Activated CD4-positive, alpha-beta T cell treated with anti-CD3 and anti-CD28 coated beads, Interleukin-2, amount 50 U/mL, for 16 hours (primary cell): ENCODE measurements around the gene SLC27A3.
"Not testable (repeated sequence)": the region's sequence is repeated elsewhere in the genome, so short reads cannot be mapped to it uniquely, and the experiment has no call there.

Experiments used
- DNase-seq: peaks from one replicate; pipeline ENCODE4 v3.0.0-alpha.2; 2020

SLC27A3 gene

DNA sequence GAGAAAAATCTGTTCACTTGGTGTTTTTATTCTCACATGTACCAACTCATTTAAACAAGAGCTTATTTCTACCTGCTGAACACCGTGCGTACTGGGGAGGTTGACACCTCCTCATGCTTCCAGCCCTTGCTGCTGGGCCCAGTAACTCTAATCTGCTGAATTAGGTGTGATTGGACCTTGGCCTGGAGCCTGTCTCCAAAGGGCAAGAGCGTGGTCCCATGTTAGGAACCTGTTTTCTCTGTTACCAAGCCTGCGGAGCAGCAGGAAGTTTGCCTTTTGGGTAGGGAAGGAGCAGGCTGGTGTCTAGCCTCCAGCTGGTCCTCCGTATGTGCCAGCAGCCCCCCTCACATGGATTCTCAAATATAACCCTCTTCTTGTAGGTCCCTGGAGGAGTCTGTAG, 10.9 kb upstream of the SLC27A3 start:
- no peak for DNase-seq

DNA sequence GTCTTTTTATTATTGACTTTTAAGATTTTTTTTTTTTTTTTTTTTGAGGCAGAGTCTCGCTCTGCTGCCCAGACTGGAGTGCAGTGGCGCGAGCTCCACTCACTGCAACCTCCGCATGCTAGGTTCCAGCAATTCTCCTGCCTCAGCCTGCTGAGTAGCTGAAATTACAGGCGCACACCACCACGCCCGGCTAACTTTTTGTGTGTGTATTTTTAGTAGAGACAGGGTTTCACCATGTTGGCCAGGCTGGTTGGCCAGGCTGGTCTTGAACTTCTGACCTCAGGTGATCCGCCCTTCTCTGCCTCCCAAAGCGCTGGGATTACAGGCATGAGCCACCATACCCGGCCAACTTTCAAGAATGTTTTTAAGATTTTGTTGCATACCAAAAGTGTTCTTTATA, 8.5 kb upstream of the SLC27A3 start:
- not testable (repeated sequence) for DNase-seq

DNA sequence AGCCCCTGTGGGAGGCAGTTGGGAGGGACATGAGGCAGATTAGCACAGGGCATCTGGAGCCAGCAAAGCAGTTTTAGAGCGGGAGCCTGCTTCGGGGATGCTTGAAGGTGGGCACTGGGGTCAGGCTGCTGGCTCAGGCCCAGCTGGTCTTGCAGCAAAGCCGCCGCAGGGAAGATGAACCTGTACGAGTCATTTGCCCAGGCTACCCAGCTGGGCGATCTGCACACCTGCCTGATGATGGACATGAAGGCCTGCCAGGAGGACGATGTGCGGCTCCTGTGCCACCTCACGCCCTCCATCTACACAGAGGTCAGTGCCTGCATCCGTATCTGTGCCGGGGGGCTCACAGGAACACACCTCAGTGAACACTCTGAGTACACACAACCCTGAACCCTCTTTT, 7.7 kb upstream of the SLC27A3 start:
- DNase-seq = no peak

DNA sequence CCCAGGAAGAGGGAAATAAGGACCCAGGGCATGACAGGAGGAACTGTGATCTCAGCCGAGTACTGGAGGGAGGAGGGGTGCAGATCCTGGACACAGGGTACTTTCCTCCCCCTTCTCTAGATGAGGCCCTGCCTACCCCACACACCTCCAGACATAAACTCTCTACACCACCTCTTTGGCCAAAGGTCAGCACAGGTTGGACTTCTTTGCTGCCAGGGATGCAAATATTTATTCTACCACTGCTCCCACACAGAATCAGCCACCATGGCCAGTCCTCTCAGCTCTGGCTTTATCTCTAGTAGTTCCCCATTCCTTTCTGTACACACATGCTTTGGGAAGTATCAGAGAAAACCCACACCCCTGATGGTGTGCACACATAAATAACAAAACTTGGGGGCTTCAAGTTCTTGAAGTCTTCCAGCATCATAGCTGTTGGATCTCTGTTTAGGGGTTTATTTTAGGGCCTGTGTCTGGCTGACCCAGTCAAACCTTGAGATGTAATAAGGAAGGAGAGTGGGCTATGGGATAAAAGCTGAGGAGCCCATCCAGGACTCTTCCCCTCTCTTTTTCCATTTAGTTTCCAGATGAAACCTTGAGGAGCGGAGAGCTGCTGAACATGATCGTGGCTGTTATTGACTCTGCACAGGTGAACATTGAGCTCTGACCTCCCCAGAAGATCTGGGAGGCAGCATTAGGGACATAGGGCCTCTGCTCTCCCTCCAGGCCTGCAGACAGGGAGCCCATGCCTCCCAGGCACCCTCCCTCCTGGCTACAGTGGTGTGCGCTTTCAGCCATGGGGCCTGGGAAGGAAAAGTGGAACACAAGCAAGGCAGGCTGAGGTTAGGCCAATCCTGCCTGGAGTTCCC, 6.7 kb upstream of the SLC27A3 start:
- DNase-seq = no peak

DNA sequence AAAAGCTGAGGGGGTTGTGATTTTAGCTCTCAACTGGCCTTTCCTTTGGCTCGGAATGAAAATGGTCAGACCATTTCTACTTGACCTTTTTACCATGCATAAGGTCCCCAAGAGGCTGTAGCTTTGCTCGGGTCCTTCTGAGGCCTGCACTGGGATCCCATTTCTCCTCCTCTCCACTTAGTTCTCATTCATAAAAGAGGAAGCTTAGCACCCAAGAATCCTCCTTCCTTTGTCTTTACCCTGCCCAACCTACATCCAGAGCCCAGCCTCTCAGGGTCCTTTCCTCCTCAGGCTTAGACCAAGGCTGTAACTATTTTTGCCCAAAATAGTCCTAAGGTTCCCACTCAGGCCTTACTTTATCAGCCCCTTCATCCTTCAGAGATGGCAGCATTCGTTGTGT, 6.0 kb upstream of the SLC27A3 start:
- no peak for DNase-seq

DNA sequence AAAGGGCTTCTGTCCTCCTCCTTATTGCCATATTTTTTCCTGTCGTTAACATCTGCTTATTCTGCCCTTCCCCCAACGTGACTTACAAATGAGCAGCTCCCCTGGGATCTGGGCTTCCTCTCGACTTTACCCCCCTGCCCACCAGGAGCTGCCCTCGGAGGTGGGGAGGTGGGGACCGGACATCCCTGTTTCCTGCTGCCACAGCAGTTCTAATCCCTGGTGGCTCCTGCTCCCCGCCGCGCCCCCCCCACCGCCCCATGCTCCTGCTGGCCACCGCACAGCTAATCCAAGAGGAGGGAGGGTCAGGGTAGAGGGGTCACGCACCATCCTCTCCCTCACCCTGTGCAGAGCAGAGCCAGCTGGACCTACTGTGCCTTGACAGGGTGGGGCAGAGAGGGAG, 4.4 kb upstream of the SLC27A3 start:
- DNase-seq = no peak

DNA sequence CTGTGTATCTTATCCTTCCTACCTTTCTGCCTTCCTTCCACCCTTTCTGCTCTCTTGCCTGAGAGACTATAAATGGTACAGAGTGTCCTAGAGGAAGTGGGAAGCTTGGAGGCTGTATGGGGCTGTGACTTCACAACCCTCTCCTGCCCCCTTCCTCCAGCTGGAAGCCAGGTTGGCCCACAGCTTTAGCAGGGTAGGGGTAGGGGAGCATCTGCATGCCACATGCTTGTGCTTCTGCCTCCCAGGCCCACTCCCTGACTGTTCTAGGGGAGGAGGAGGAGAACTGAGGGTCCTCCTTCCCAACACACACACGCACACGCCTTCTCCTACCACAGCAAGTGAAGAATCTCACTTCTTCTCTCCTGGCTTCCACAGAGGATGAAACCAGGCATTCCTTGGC, 3.9 kb upstream of the SLC27A3 start:
- DNase-seq = no peak

DNA sequence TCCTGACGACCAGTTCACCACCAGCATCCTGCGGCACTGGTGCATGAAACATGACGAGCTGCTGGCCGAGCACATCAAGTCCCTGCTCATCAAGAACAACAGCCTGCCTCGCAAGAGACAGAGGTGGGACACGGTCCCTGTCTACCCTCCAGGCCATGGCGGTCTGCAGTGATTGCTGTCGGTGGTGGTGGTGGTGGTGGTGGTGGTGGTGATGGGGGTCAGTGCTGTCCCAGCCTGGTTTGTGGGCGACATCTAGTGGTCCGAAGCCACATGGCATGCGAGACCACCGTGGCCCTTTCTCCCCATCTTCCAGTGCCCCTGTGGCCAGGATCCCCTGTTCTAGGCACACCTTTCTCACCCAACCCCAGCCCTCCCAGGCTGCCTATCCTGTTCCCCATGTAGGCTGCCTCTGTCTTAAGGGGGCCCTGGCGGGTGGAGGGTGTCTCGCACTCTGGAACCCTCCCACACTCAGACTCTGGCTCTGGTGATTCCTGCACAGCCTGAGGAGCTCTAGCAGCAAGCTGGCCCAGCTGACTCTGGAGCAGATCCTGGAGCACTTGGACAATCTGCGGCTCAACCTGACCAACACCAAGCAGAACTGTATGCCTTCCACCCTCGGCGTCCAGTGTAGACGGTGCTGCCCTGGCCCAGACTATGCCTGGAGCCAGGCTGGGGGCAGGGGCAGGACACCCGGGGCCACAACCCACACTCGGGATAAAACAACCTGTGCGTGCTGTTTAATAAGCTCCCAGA, 3.2 kb upstream of the SLC27A3 start:
- no peak for DNase-seq

DNA sequence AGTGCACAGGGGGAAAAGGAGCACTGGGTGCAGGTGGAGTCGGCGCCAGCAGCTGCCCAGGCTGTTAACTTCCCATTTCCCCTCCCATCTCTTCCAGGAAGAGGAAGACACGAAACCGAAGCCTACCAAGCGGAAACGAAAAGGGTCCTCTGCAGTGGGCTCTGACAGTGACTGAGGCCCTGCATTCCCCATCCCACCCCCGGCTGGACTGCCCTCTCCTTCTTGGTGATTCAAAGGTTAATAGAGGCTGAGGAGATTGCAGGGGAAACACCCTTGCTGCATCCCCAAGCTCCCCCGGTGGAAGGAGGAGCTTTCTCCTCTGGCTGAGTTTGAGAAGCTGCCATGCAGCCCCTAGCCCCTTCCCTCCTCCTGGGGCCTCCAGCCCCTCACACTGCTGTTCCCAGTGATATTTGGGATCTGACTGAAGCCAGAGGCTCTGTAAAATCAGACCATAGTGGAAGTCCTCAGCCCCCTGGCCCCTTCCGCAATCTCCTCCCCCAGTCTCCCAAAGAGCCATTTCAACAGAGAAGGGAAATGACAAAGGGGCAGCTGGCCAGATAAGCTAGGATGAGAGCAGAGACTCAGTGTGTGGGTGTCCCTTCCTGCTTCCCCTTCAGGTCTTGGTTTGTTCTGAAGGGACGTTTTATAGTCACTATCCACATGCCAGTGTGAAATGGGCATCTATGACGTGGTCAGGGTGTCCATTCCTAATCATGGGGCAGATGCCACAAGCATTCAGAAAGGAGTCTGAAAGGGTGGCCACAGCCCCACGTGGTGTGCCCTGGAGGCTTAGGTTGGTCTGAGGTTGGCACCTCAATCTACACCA, 1.9 kb upstream of the SLC27A3 start:
- DNase-seq = no peak

DNA sequence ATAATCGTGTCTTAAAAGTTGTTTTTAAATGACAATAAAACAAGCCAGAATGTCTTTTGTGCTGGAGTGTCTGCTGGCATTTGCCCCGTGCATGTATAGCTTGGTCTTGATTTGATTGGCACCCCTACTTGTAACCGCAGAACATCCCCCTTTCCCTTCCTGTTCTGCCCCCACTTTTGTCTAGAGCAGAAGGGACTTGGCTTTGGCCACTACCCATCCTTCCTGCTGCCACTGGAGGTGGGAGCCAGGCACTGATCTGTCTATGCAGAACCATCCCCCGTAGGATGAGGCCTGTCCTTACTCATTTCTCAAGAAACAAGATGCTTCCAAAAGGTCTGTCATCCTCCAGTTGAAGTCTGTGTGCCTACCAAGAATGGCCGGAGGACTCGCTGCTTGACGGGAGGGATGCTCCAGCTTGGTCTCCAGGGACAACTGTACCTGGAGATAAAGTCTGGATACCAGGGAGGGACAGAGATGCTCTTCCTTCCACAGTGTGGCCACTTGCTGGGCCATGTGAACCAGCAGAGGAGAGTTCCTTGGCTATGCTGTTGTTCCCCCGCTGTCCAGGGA, 1.1 kb upstream of the SLC27A3 start:
- DNase-seq = no peak

DNA sequence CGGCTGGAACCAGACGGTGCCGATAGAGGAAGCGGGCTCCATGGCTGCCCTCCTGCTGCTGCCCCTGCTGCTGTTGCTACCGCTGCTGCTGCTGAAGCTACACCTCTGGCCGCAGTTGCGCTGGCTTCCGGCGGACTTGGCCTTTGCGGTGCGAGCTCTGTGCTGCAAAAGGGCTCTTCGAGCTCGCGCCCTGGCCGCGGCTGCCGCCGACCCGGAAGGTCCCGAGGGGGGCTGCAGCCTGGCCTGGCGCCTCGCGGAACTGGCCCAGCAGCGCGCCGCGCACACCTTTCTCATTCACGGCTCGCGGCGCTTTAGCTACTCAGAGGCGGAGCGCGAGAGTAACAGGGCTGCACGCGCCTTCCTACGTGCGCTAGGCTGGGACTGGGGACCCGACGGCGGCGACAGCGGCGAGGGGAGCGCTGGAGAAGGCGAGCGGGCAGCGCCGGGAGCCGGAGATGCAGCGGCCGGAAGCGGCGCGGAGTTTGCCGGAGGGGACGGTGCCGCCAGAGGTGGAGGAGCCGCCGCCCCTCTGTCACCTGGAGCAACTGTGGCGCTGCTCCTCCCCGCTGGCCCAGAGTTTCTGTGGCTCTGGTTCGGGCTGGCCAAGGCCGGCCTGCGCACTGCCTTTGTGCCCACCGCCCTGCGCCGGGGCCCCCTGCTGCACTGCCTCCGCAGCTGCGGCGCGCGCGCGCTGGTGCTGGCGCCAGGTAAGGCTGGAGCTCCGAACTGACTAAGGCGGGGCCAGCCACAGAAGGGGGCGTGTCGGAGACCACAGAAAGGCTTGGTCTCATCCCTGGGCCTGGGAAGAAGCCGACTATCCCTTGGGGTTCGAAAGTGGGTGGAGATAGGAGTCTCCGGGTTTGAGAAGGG, 486 bp downstream of the SLC27A3 start:
- DNase-seq = peak; percentile 63

DNA sequence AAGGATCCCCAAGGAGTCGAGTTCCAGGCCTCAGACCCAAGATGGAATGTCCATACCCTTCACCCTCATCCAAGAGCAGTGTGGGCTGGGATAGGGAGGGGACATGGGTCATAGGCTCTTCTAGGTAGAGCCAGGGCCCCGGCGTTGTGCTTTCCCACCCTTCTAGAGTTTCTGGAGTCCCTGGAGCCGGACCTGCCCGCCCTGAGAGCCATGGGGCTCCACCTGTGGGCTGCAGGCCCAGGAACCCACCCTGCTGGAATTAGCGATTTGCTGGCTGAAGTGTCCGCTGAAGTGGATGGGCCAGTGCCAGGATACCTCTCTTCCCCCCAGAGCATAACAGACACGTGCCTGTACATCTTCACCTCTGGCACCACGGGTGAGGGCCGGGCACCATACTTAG, 1.1 kb downstream of the SLC27A3 start:
- no peak for DNase-seq

DNA sequence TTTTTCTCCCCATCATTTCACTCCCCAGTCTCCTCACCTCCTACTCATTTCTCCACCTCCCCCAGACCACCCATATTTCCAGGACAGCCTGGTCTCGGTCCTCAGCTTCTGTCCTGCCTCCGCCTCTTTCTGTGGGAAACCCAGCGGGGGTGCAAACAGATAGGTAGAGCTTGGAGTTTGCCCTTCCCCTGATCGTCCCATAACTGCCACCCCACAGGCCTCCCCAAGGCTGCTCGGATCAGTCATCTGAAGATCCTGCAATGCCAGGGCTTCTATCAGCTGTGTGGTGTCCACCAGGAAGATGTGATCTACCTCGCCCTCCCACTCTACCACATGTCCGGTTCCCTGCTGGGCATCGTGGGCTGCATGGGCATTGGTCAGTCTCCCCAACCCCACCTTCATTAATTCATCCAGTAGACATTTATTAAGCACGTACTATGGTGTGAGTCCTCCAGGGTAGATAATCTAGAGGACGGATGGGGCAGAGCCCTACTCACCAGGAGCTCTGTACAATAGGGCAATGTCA, 1.7 kb downstream of the SLC27A3 start:
- DNase-seq = no peak

DNA sequence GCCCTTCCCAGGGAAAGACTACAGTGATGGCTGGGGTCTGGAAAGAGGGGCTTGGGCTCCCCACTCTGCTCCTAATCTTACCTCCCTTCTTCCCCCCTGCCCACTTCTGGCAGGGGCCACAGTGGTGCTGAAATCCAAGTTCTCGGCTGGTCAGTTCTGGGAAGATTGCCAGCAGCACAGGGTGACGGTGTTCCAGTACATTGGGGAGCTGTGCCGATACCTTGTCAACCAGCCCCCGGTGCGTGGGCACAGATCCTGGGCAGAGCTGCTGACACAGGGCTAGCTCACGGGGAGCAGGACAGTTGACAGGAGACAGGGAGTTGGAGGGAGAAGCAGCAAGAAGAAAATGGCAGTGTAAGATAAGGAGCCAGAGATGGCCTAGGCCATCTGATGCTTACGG, 2.4 kb downstream of the SLC27A3 start:
- DNase-seq = no peak

DNA sequence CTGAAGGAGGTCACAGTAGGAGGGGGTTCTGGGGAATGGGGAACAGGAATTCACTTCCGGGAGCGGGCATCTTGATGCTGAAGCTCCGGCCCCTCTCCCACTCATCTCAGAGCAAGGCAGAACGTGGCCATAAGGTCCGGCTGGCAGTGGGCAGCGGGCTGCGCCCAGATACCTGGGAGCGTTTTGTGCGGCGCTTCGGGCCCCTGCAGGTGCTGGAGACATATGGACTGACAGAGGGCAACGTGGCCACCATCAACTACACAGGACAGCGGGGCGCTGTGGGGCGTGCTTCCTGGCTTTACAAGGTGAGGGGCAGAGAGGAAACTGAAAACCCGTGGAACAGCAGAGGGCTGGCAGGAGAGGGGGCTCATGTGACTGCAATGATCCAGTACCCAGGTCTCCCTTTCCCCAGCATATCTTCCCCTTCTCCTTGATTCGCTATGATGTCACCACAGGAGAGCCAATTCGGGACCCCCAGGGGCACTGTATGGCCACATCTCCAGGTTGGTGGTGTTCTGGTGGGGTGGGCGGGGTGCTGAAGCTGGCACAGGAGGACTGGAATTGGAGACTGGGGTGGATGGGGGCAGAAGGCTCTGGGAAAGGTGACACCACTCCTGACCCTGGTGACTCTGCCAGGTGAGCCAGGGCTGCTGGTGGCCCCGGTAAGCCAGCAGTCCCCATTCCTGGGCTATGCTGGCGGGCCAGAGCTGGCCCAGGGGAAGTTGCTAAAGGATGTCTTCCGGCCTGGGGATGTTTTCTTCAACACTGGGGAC, 3.0 kb downstream of the SLC27A3 start:
- DNase-seq = no peak

DNA sequence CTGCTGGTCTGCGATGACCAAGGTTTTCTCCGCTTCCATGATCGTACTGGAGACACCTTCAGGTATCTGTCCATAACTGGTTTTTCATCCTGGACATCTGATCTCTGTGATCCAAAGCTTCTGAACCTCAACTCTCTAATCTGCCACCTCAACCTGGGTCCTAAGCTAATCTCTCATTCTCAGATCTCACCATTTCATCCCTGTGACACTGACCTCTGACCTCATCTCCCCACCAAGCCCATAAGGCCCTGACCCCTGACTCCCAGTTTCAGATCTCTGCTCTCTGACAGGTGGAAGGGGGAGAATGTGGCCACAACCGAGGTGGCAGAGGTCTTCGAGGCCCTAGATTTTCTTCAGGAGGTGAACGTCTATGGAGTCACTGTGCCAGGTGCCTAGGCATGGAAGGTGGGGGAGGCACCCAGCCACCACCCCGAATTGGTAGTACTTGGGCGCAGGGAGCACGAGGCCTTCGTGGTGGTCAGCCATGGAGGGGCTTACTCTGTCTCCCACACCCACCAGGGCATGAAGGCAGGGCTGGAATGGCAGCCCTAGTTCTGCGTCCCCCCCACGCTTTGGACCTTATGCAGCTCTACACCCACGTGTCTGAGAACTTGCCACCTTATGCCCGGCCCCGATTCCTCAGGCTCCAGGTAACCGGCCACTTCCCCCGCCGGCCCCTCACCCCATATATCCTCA, 3.8 kb downstream of the SLC27A3 start:
- DNase-seq = no peak

DNA sequence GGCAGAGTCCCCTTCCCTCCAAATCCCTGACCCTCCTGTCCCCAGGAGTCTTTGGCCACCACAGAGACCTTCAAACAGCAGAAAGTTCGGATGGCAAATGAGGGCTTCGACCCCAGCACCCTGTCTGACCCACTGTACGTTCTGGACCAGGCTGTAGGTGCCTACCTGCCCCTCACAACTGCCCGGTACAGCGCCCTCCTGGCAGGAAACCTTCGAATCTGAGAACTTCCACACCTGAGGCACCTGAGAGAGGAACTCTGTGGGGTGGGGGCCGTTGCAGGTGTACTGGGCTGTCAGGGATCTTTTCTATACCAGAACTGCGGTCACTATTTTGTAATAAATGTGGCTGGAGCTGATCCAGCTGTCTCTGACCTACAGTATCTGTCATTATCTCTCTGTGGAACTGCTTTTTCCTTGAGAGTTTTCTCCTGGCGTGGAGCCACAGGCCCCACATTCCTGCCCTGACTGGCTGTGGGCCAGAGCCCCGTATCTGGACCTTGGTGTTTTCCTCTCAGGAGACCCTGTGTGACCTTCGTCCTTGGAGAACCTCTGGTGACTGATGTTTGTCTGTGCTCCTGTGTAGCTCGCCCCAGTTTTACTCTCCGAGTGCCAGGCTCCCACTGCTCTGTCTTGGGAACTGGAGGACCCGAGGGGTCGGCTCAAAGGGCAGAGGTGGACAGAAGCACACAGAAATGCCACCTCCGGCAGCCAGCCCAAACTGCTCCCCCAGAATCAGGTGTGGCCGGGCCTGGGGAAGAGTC, 4.8 kb downstream of the SLC27A3 start:
- DNase-seq = no peak

DNA sequence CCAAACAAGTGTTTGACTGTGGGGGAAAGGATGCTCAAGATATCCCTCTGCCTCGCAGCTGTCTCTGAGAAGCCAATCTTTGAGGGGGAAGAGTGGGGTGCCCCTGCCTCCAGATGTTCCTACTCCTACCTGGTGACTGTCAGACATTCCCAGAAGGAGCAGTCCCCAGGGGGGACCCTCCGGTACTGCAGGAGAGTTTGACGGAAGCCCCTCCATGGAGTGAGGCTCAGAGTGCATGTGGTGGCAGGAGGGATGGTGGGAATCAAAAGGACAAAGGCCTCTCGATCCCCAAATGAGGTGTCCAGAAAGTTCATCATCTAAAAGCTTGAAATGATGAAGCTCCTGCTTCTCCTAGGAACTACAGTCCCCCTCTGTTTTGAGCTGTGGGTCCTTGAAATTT, 5.3 kb downstream of the SLC27A3 start:
- DNase-seq = no peak

DNA sequence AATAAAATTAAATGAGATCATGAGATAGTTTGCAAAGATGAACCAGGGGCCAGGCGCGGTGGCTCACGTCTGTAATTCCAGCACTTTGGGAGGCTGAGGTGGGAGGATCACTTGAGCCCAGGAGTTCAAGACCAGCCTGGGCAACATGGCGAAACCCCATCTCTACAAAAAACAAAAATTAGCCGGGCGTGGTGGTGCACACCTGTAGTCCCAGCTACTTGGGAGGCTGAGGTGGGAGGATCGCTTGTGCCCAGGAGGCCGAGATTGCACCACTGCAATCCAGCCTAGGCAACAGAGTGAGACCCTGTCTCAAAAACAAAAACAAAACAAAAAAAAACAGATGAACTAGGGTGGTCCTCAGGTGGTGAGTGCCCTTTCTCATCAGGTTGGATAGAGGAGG, 7.4 kb downstream of the SLC27A3 start:
- DNase-seq = not testable (repeated sequence)
